ENCODE measurements around the gene DCXR. TPM values are rescaled to one million over a fixed set of nuclear protein-coding genes. Genes with fewer than 3 reads are reported as not detected.

Gene DCXR
- total and polyA plus RNA-seq, 2 experiments from 2014 or later: 164 to 312 TPM

- H3K9me3 ChIP-seq (ENCODE audit: low read depth): no peaks in the 10 kb centered on the region
- H3K36me3 ChIP-seq: no peaks in the 10 kb centered on the region
- no peak overlapping the region for H3K27ac ChIP-seq
- H3K4me1 ChIP-seq (ENCODE audit: low read depth): no peaks in the 10 kb centered on the region
- no peaks in the 10 kb centered on the region for H3K27me3 ChIP-seq
- no peak for TF ChIP-seq CTCF (IDR thresholded peaks at IDR 0.05; ENCODE audit: low read depth, low read length)
- no peak overlapping the region for H3K4me3 ChIP-seq
- no peak for DNase-seq (ENCODE audit: low read depth in 1 of 2, low spot score in 1 of 2)
These were observed 16.9 kb downstream of the DCXR start for GRCh38 chr17:82020572-82021106.

- peak; percentile 50 to 80 for DNase-seq (ENCODE audit: low read depth in 1 of 2, low spot score in 1 of 2)
- Histone ChIP-seq H3K4me1 (ENCODE audit: low read depth) (no peaks in the 10 kb centered on the region), H3K36me3 (no peaks in the 10 kb centered on the region), H3K4me3 (no peak overlapping the region), H3K9me3 (ENCODE audit: low read depth) (no peaks in the 10 kb centered on the region), H3K27ac (no peak overlapping the region), H3K27me3 (no peaks in the 10 kb centered on the region)
- TF ChIP-seq CTCF (IDR thresholded peaks at IDR 0.05; ENCODE audit: low read depth, low read length): peak; percentile 73
These were observed 17.6 kb downstream of the DCXR start for GRCh38 chr17:82019690-82020571.

GRCh38 chr17:82018989-82019689 is 18.4 kb downstream of the DCXR start:
- no peak for DNase-seq (ENCODE audit: low read depth in 1 of 2, low spot score in 1 of 2)
- no peaks in the 10 kb centered on the region for H3K36me3 ChIP-seq
- TF ChIP-seq CTCF (IDR thresholded peaks at IDR 0.05; ENCODE audit: low read depth, low read length): no peak
- no peaks in the 10 kb centered on the region for H3K27me3 ChIP-seq
- no peak overlapping the region for H3K4me3 ChIP-seq
- H3K9me3 ChIP-seq (ENCODE audit: low read depth): no peaks in the 10 kb centered on the region
- no peaks in the 10 kb centered on the region for H3K4me1 ChIP-seq (ENCODE audit: low read depth)
- peak overlapping the region; percentile 9 for H3K27ac ChIP-seq

- H3K27ac ChIP-seq: peak overlapping the region; percentile 9
- no peaks in the 10 kb centered on the region for H3K27me3 ChIP-seq
- no peaks in the 10 kb centered on the region for H3K9me3 ChIP-seq (ENCODE audit: low read depth)
These were observed 19.1 kb downstream of the DCXR start for GRCh38 chr17:82018152-82018988.

More at GRCh38 chr17:82018152-82018988, 19.1 kb downstream of the DCXR start:
- no peak overlapping the region for H3K4me3 ChIP-seq
- H3K36me3 ChIP-seq: no peaks in the 10 kb centered on the region
- peaks cover 5% of the 10 kb centered on the region for H3K4me1 ChIP-seq (ENCODE audit: low read depth)
- no peak for TF ChIP-seq CTCF (IDR thresholded peaks at IDR 0.05; ENCODE audit: low read depth, low read length)
- DNase-seq (ENCODE audit: low read depth in 1 of 2, low spot score in 1 of 2): no peak

All from cardiac muscle cell (in vitro differentiated cells and primary cell).